NCI-H2171 (cell line): ENCODE measurements around the gene DACT2.

Experiments
- DNase-seq: peaks from one replicate; lab custom pipeline; 2025; lab: John Stamatoyannopoulos, UW

The DACT2 gene

GRCh38 chr6:168348186-168348585, 28.6 kb upstream of the DACT2 start:
- DNase-seq: no peak

GRCh38 chr6:168347615-168348014, 28.0 kb upstream of the DACT2 start:
- no peak for DNase-seq

GRCh38 chr6:168347053-168347452, 27.5 kb upstream of the DACT2 start:
- no peak for DNase-seq

- DNase-seq: no peak
Observed at GRCh38 chr6:168345896-168346754, 26.5 kb upstream of the DACT2 start.

GRCh38 chr6:168345266-168345665, 25.7 kb upstream of the DACT2 start:
- no peak for DNase-seq

- no peak for DNase-seq
Observed at GRCh38 chr6:168344338-168344737, 24.8 kb upstream of the DACT2 start.

GRCh38 chr6:168343239-168344150, 23.9 kb upstream of the DACT2 start:
- DNase-seq: no peak

- no peak for DNase-seq
Observed at GRCh38 chr6:168342636-168343035, 23.1 kb upstream of the DACT2 start.

- DNase-seq: no peak
Observed at GRCh38 chr6:168341280-168341900, 21.8 kb upstream of the DACT2 start.

GRCh38 chr6:168340819-168341218, 21.2 kb upstream of the DACT2 start:
- no peak for DNase-seq

- no peak for DNase-seq
Observed at GRCh38 chr6:168338777-168339176, 19.2 kb upstream of the DACT2 start.

- no peak for DNase-seq
Observed at GRCh38 chr6:168336967-168337366, 17.4 kb upstream of the DACT2 start.

- no peak for DNase-seq
Observed at GRCh38 chr6:168333989-168334388, 14.4 kb upstream of the DACT2 start.

GRCh38 chr6:168333491-168333890, 13.9 kb upstream of the DACT2 start:
- DNase-seq: no peak

- DNase-seq: no peak
Observed at GRCh38 chr6:168333039-168333438, 13.5 kb upstream of the DACT2 start.

GRCh38 chr6:168332020-168332419, 12.4 kb upstream of the DACT2 start:
- DNase-seq: no peak

- DNase-seq: no peak
Observed at GRCh38 chr6:168331058-168331457, 11.5 kb upstream of the DACT2 start.

GRCh38 chr6:168330403-168330802, 10.8 kb upstream of the DACT2 start:
- no peak for DNase-seq

- no peak for DNase-seq
Observed at GRCh38 chr6:168328086-168328485, 8.5 kb upstream of the DACT2 start.

- no peak for DNase-seq
Observed at GRCh38 chr6:168326294-168327261, 7.0 kb upstream of the DACT2 start.

GRCh38 chr6:168322966-168323365, 3.4 kb upstream of the DACT2 start:
- DNase-seq: no peak
